Stimulated activated CD4-positive, alpha-beta T cell treated with anti-CD3 and anti-CD28 coated beads, Interleukin-15, amount 100 ng/mL, for 1 hour (primary cell): Measurements from ENCODE around the gene DDAH2.

Experiments
- DNase-seq, 2 donors: peaks; one replicate each; pipeline ENCODE4 v3.0.0-alpha.2; 2020; ENCODE audit warnings: low read depth in 1 of 2, low spot score in 1 of 2

Gene DDAH2

DNA sequence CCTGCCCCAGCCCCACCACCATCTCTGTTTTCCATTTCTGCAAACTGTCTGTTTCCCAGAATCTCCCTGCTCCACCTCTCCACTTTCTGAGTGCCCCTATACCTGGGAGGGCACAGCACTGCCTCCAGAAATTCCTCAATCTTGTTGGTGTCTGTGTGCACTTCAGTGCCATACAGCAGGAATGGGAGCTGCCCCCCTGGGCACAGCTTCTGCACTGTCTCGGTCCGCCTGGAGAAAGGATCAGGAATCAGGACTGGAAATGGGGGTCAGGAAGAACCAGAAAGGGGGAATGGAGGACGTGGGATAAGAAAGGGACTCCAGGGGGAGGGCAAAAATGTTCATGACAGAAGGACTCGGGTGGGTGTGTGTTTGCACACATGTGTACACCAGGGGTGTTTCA, 4.6 kb upstream of the DDAH2 start:
- no peak for DNase-seq

DNA sequence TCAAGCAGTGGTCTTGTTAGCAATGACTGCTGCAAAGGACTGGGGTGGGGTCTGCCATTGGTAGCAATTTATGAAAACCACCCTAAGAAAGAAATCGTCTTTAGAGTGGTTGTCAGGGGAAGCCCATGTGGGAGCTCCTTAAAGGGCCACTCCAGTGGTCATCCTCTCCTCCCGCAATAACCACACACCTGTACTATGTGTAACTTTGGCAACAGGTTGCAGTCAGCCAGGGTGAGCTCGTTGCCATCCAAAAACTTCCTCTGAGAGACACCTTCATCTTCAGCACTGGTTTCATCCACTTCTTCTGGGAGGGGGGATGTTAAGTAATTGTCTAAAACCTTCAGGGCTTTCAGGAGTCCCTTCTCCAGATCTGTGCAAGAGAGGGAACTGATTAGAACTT, 2.9 kb upstream of the DDAH2 start:
- DNase-seq = no peak

DNA sequence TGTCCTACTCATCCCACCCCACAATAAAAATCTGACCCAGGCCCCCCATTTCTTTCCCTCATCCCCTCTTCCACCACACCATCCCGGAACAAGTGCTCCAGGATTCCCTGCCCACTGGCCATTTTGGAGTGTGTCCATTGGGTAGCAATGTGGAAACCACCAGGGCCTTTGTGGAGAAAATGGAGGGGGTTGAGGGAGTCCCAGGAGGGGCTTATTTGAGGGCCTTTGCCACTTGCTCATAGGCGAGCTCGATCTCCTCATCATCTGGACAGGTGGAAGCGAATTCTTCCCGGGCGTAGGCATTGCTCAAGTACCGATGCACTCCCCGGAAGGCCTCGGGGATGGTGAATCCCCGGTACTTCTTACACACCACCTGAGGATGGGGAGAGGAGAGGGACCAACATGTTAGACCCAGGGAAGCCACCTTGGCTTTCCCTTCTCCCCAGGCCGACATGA, 1.6 kb upstream of the DDAH2 start:
- no peak for DNase-seq

DNA sequence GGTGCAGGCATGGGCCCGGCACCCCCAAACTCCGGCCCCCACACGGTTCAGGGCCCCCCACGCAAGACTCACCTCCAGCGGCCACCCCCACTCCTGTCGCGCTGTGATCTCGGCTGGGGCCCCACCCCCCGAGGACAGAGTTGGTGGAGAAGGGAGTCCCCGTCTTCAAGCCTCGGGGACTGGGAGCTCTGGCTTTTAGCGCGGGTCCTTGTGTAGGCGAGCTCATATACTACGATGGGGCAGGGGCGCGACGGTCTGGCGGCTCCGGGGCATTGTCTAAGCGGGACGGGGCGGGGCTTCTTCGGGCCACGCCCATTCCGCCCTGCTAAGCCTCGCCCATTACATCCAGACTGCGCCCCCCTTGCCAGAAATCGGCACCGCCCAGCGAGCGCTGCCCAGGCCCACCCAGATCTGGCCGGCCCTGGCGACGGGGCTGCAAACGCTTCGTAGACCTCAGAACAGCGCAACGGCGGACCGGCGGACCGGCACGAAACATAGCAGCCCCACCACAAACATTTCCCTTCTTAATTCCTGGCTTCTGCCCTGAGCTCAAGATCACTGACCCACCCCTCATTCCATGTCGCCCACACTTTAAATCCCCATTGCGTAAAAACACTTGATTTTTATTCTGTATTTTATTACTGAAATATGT, 1.0 kb upstream of the DDAH2 start:
- DNase-seq = peak; percentile 38 to 54

DNA sequence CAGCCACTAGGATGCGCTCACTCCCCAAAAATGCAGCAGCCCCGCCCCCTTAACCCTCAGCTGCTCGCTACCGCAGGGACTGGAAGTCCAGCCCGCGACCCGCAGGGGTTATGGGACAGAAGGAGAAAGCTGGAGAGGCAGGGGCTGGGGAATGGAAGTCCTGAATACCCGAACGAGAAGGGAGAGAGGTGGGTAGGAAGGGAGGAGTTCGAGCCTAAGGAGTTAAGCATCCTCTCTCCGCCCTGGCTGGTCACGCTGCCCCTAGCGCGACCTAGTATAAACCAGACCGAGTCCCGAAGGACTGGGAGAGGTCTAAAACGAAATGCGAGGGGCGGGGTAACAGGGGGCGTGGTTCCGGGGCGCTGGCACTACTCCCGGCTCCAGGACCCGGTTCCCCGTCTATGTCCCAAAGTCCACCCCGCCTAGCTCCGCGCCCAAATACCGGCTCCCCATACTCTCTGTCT, 448 bp upstream of the DDAH2 start:
- DNase-seq = peak; percentile 59 to 61

GRCh38 chr6:31727717-31728671, 1.1 kb downstream of the DDAH2 start:
- DNase-seq = no peak

DNA sequence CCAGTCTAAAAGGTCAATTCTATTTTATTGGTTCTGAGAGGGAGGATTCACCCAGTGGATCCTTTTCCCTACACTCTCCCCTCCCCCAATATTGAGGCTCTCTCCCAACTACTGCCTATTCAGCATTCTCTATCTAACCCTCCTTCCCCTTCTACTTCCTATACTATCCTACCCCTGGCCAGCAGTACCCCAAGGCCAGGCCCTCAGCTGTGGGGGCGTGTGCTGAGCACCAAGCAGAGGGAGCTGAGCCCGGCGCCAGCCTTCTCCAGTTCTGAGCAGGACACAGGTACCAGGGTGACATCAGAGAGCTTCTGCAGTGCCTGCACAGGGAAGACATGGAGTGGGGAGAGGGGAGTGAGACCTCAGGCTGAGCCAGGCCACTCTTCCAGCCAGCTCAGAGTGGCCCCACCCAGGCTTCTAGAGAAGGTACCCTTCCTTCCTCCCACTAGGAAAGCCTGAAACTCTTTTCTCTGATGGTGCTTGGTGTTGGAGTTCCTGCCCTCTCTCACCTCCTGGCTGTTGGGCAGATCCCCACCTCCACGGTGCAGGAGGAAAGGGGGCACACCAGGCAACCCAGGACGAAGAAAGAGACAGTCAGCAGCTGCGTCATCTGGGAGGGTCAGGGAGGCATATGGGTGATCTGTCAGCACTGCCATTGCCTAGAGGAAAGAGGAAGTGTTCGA, 1.9 kb downstream of the DDAH2 start:
- DNase-seq = no peak

GRCh38 chr6:31725502-31726350, 3.4 kb downstream of the DDAH2 start:
- DNase-seq = no peak

DNA sequence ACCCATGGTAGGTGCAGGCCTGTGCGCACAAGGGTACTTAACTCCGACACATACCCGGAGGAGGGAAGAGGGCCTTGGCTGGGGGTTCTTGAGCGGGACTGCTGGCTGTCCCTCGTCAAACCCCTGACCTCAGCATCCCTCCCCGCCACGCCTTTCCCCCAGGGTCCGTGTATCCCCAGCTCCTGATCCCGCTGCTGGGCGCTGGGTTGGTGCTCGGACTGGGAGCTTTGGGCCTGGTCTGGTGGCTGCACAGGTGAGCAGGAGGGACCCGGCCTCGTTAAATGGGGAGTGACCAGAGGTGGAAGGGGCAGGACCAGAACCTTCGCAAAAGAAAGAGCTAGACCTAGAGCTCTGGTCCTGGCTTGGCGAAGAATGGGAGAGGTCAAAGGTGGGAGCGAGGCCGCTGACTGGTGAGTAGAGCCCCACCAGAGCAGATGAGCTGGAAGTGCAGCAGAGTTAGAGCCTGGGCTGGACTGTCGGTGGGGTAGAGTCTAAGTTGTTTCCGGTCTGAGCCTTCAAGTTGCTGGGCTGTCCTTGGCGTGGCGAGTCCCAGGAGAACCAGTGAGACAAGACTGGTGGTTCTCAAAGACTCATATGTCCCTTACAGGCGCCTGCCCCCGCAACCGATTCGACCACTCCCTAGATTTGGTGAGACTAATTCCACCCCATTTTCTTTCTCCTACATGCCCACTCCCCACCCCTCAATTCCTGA, 5.0 kb downstream of the DDAH2 start:
- no peak for DNase-seq

DNA sequence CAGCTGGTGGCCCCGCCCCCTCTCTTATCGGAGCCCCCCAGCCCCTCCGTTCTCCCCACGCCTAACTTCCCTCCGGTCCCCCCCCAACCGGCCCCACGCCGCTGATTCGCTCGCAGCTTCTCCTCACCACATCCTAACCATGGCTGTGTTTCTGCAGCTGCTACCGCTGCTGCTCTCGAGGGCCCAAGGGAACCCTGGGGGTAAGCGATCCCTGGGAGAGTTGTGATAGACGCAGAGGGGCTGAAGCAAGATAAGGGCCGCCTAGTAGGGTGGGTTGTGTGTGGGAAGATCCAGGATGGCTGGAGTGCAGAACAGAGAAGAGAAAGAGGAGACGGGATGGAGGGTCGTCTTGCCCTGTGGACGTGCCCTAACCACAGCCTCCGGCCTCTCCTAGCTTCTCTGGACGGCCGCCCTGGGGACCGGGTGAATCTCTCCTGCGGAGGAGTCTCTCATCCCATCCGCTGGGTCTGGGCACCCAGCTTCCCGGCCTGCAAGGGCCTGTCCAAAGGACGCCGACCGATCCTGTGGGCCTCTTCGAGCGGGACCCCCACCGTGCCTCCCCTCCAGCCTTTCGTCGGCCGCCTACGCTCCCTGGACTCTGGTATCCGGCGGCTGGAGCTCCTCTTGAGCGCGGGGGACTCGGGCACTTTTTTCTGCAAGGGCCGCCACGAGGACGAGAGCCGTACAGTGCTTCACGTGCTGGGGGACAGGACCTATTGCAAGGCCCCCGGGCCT, 5.7 kb downstream of the DDAH2 start, which contains the start of gene MPIG6B:
MPIG6B (plus strand) TSS at position 129 of the 735 bp plus-strand sequence; CDS start at position 140, 11 bp downstream.
- no peak for DNase-seq

- no peak for DNase-seq
These were observed 6.9 kb downstream of the DDAH2 start for GRCh38 chr6:31722173-31722572.

GRCh38 chr6:31721351-31722020, 7.6 kb downstream of the DDAH2 start, which contains the start of gene LY6G6C:
LY6G6C (minus strand) TSS chr6:31721746; CDS start chr6:31721679, 67 bp downstream.
- DNase-seq = no peak

GRCh38 chr6:31720196-31720770, 8.8 kb downstream of the DDAH2 start:
- no peak for DNase-seq

GRCh38 chr6:31719001-31719400, 10.1 kb downstream of the DDAH2 start:
- DNase-seq = no peak

DNA sequence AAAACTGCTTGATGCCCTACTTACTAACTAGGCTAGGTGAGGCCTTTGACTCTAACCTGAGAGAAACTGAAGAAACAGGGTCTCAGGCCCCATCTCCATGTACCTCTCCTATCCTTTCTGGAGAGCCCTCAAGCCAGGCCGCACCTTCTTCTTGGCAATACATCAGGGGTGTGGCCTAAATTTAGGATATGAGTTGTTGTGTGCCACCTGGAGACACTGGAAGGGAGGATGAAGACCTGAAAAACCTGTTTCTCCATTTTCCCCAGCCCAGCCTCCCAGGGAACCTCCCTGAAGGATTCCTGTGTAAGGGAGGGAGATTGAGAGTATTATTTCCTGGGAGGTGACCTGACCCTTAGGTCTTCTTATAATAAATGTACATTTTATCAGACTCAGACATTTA, 10.8 kb downstream of the DDAH2 start:
- no peak for DNase-seq

- no peak for DNase-seq
These were observed 11.4 kb downstream of the DDAH2 start for GRCh38 chr6:31717499-31718222.
